ES-I3 (cell line): ENCODE results near the gene DPPA4.

Experiments used
- H3K36me3 ChIP-seq: 2 replicates; pipeline ENCODE4 v1.6.1; 2013; ENCODE audit warnings: mild to moderate bottlenecking, low read length, control low read depth, moderate library complexity; ENCODE audit not compliant: insufficient read depth
- H3K4me1 ChIP-seq: 2 replicates; pipeline ENCODE4 v1.6.1; 2013; ENCODE audit warnings: mild to moderate bottlenecking, control low read depth, low read length; ENCODE audit not compliant: insufficient read depth
- H3K9ac ChIP-seq: 2 replicates; pipeline ENCODE4 v1.6.1; 2013; ENCODE audit warnings: low read depth, mild to moderate bottlenecking, low read length, moderate library complexity
- H3K9me3 ChIP-seq: 2 replicates; pipeline ENCODE4 v1.6.1; 2013; ENCODE audit warnings: mild to moderate bottlenecking, low read length, moderate library complexity; ENCODE audit not compliant: control insufficient read depth, insufficient read depth

The DPPA4 gene

GRCh38 chr3:109355625-109356441 is 18.5 kb upstream of the DPPA4 start:
- Histone ChIP-seq H3K36me3 (peaks cover 5% of the 10 kb centered on the region), H3K9ac (peak overlapping the region; percentile 50), H3K9me3 (no peaks in the 10 kb centered on the region), H3K4me1 (peaks cover 37% of the 10 kb centered on the region)

GRCh38 chr3:109353057-109353456 is 15.7 kb upstream of the DPPA4 start:
- peaks cover 5% of the 10 kb centered on the region for H3K36me3 ChIP-seq
- no peak overlapping the region for H3K9ac ChIP-seq
- H3K4me1 ChIP-seq, result peaks cover 37% of the 10 kb centered on the region
- no peaks in the 10 kb centered on the region for H3K9me3 ChIP-seq

- peaks cover 5% of the 10 kb centered on the region for H3K36me3 ChIP-seq
- H3K9ac ChIP-seq, result no peak overlapping the region
- no peaks in the 10 kb centered on the region for H3K9me3 ChIP-seq
- H3K4me1 ChIP-seq, result peaks cover 30% of the 10 kb centered on the region
These were observed 13.9 kb upstream of the DPPA4 start for GRCh38 chr3:109351231-109351630.

- Histone ChIP-seq H3K9ac (no peak overlapping the region), H3K36me3 (peaks cover 12% of the 10 kb centered on the region; the same call in 1 of the 2 replicates), H3K4me1 (peaks cover 12% of the 10 kb centered on the region; the same call in 1 of the 2 replicates), H3K9me3 (no peaks in the 10 kb centered on the region)
These were observed 9.5 kb upstream of the DPPA4 start for GRCh38 chr3:109346770-109347295.

GRCh38 chr3:109346099-109346498 is 8.8 kb upstream of the DPPA4 start:
- Histone ChIP-seq H3K9me3 (no peaks in the 10 kb centered on the region), H3K4me1 (peaks cover 12% of the 10 kb centered on the region; the same call in 1 of the 2 replicates), H3K36me3 (peaks cover 12% of the 10 kb centered on the region; the same call in 1 of the 2 replicates), H3K9ac (no peak overlapping the region)

GRCh38 chr3:109339714-109340648 is 2.6 kb upstream of the DPPA4 start:
- Histone ChIP-seq H3K9ac (peak overlapping the region; percentile 13; the same call in 1 of the 2 replicates), H3K36me3 (peaks cover 24% of the 10 kb centered on the region; the same call in 1 of the 2 replicates), H3K4me1 (peaks cover 9% of the 10 kb centered on the region), H3K9me3 (no peaks in the 10 kb centered on the region)

GRCh38 chr3:109339197-109339596 is 1.9 kb upstream of the DPPA4 start:
- Histone ChIP-seq H3K9ac (peak overlapping the region; percentile 98), H3K9me3 (no peaks in the 10 kb centered on the region), H3K36me3 (peaks cover 26% of the 10 kb centered on the region; the same call in 1 of the 2 replicates), H3K4me1 (peaks cover 9% of the 10 kb centered on the region)

GRCh38 chr3:109338322-109338721 is 976 bp upstream of the DPPA4 start:
- Histone ChIP-seq H3K9ac (peak overlapping the region; percentile 98), H3K4me1 (peaks cover 9% of the 10 kb centered on the region), H3K36me3 (peaks cover 35% of the 10 kb centered on the region), H3K9me3 (no peaks in the 10 kb centered on the region)

- Histone ChIP-seq H3K9ac (peak overlapping the region; percentile 98), H3K4me1 (peaks cover 17% of the 10 kb centered on the region), H3K36me3 (peaks cover 48% of the 10 kb centered on the region), H3K9me3 (no peaks in the 10 kb centered on the region)
These were observed 970 bp downstream of the DPPA4 start for GRCh38 chr3:109336291-109336861.

- Histone ChIP-seq H3K9me3 (no peaks in the 10 kb centered on the region), H3K36me3 (peaks cover 64% of the 10 kb centered on the region), H3K9ac (peak overlapping the region; percentile 98), H3K4me1 (peaks cover 14% of the 10 kb centered on the region; the same call in 1 of the 2 replicates)
These were observed 2.8 kb downstream of the DPPA4 start for GRCh38 chr3:109334572-109334971.

- Histone ChIP-seq H3K9me3 (no peaks in the 10 kb centered on the region), H3K4me1 (peaks cover 10% of the 10 kb centered on the region; the same call in 1 of the 2 replicates), H3K9ac (peak overlapping the region; percentile 27; the same call in 1 of the 2 replicates), H3K36me3 (peaks cover 84% of the 10 kb centered on the region)
These were observed 5.7 kb downstream of the DPPA4 start for GRCh38 chr3:109331692-109332091.

GRCh38 chr3:109330405-109330804 is 6.9 kb downstream of the DPPA4 start:
- Histone ChIP-seq H3K9me3 (no peaks in the 10 kb centered on the region), H3K36me3 (peaks cover 72% of the 10 kb centered on the region), H3K4me1 (peaks cover 10% of the 10 kb centered on the region; the same call in 1 of the 2 replicates), H3K9ac (no peak overlapping the region)

- peaks cover 10% of the 10 kb centered on the region; the same call in 1 of the 2 replicates for H3K4me1 ChIP-seq
- H3K9ac ChIP-seq, result no peak overlapping the region
- H3K36me3 ChIP-seq, result peaks cover 52% of the 10 kb centered on the region
These were observed 9.1 kb downstream of the DPPA4 start for GRCh38 chr3:109328202-109328601.

GRCh38 chr3:109325657-109326056 is 11.7 kb downstream of the DPPA4 start:
- H3K9me3 ChIP-seq, result no peaks in the 10 kb centered on the region

More at GRCh38 chr3:109328202-109328601, 9.1 kb downstream of the DPPA4 start:
- no peaks in the 10 kb centered on the region for H3K9me3 ChIP-seq

More at GRCh38 chr3:109325657-109326056, 11.7 kb downstream of the DPPA4 start:
- Histone ChIP-seq H3K4me1 (no peaks in the 10 kb centered on the region), H3K36me3 (peaks cover 30% of the 10 kb centered on the region), H3K9ac (no peak overlapping the region)
